HS-5 (cell line): ENCODE results near the gene SMIM45.

Experiments used
- DNase-seq: peaks from one replicate; pipeline ENCODE4 v3.0.0-alpha.2; 2012; ENCODE audit warnings: low read depth

The SMIM45 gene

DNA sequence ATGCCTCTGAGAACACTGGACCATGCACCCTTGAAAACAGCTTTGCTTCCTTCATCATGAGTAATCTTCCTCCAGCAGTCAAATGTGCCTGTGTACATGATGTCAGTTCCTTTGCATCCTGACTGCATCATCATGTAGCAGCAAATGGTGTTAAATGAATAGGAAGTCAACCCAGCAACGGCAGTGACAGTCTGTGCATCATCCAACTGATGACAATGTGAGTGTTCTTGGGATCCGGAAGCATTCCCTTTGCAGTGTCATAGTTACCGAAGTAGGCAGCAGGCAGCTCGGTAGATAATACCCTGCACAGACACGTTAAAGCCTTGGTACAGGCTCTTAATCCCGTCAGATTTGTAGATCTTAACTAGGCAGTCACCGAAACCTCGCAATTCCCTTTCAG is 49.2 kb downstream of the SMIM45 start:
- peak; percentile 13 for DNase-seq

DNA sequence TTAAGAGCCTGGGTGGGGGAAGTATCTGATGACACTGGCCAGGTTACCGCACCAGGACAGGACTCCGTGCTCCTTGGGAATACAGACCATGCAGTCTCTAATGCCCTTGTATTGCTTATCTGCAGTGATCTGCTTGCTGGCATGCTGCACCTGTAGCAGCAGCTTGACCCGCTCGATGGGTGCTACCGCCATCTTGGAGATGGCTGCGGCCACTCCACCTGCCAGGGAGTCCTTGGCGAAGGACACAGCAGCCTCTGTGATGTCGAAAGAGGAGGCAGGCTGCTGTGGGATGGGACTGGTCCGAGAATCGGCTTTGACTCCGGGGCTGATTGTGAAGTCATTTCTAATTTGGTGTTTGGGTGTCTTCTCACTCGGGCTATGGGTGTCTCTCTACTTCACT is 49.8 kb downstream of the SMIM45 start:
- DNase-seq = no peak

DNA sequence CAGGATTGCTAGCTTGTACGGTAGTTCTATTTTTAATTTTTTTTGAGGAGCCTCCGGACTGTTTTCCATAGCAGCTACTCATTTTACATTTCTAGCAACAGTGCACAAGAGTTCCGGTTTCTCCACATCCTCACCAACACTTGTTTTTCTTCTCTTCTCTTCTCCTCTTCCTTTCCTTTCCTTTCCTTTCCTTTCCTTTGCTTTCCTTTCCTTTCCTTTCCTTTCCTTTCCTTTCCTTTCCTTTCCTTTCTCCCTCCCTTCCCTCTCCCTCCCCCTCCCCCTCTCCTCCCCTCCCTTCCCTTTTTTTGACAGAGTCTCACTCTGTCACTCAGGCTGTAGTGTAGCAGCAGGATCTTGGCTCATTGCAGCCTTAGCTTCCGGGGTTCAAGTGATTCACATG is 56.0 kb downstream of the SMIM45 start:
- no peak for DNase-seq
